GM23338 (cell line): Measurements from ENCODE around the gene KIF22. TPM values are rescaled to one million over a fixed set of nuclear protein-coding genes. Genes with fewer than 3 reads are reported as not detected.

Experiments
- ATAC-seq: fragments of 200-7000 bp; cut with Tn5 transposase; 3 replicates; pipeline ENCODE4 v1.9.1; 2020
- DNase-seq: peaks from one replicate; pipeline ENCODE4 v3.0.0-alpha.2; 2015; ENCODE audit warnings: low spot score
- H2AFZ ChIP-seq: fragments of 200-600 bp; sonication (generic); 2 replicates; pipeline ENCODE4 v1.8.0; 2016; ENCODE audit warnings: antibody characterized with exemption, mild to moderate bottlenecking, moderate library complexity
- H3F3A ChIP-seq: fragments of 200-600 bp; sonication (generic); replicated peaks from 2 replicates; pipeline ENCODE4 v1.8.0; 2017; ENCODE audit warnings: antibody characterized with exemption, mixed run types, low read depth
- H3K27ac ChIP-seq: fragments of 200-600 bp; sonication (generic); 2 replicates; pipeline ENCODE4 v1.6.1; 2016; ENCODE audit warnings: low read depth
- H3K27me3 ChIP-seq: fragments of 200-600 bp; sonication (generic); 2 replicates; pipeline ENCODE4 v1.8.0; 2016; ENCODE audit warnings: mild to moderate bottlenecking, mixed run types, moderate library complexity; ENCODE audit not compliant: insufficient read depth
- H3K36me3 ChIP-seq: fragments of 200-600 bp; sonication (generic); 2 replicates; pipeline ENCODE4 v1.8.0; 2016; ENCODE audit warnings: mild to moderate bottlenecking; ENCODE audit not compliant: insufficient read depth
- H3K4me1 ChIP-seq: fragments of 200-600 bp; sonication (generic); 2 replicates; pipeline ENCODE4 v1.8.0; 2016; ENCODE audit warnings: mild to moderate bottlenecking, moderate library complexity; ENCODE audit not compliant: insufficient read depth
- H3K4me2 ChIP-seq: fragments of 200-600 bp; sonication (generic); 2 replicates; pipeline ENCODE4 v1.7.1; 2017; ENCODE audit warnings: mixed run types
- H3K4me3 ChIP-seq: fragments of 200-600 bp; sonication (generic); 2 replicates; pipeline ENCODE4 v1.6.1; 2016; ENCODE audit warnings: mixed run types
- H3K79me2 ChIP-seq: fragments of 200-600 bp; sonication (generic); replicated peaks from 2 replicates; pipeline ENCODE4 v1.8.0; 2017; ENCODE audit warnings: mild to moderate bottlenecking; ENCODE audit not compliant: insufficient read depth
- H3K9me2 ChIP-seq: fragments of 200-600 bp; sonication (generic); 2 replicates; pipeline ENCODE4 v1.8.0; 2017; ENCODE audit not compliant: insufficient read depth
- H4K20me1 ChIP-seq: fragments of 200-600 bp; sonication (generic); replicated peaks from 2 replicates; pipeline ENCODE4 v1.8.0; 2017; ENCODE audit warnings: mild to moderate bottlenecking; ENCODE audit not compliant: insufficient read depth
- H3K27ac Mint-ChIP-seq: 2 replicates; pipeline ENCODE4 v1.8.0; 2020; ENCODE audit warnings: inconsistent platforms, mild to moderate bottlenecking, moderate library complexity, mixed read lengths
- H3K27me3 Mint-ChIP-seq: 3 replicates; pipeline ENCODE4 v1.8.0; 2022; ENCODE audit warnings: low read depth, mild to moderate bottlenecking, moderate library complexity, mixed read lengths, inconsistent platforms; ENCODE audit not compliant: insufficient read depth, poor library complexity
- H3K36me3 Mint-ChIP-seq: 3 replicates; pipeline ENCODE4 v1.8.0; 2021; ENCODE audit warnings: low read depth, mild to moderate bottlenecking, inconsistent platforms, moderate library complexity, mixed read lengths
- H3K4me1 Mint-ChIP-seq: 3 replicates; pipeline ENCODE4 v1.8.0; 2020; ENCODE audit warnings: mild to moderate bottlenecking, inconsistent platforms, mixed read lengths
- H3K4me3 Mint-ChIP-seq: 3 replicates; pipeline ENCODE4 v1.8.0; 2021; ENCODE audit warnings: moderate library complexity, mild to moderate bottlenecking, inconsistent platforms, mixed read lengths
- H3K9me3 Mint-ChIP-seq: 3 replicates; pipeline ENCODE4 v1.8.0; 2020; ENCODE audit warnings: moderate library complexity, mild to moderate bottlenecking, inconsistent platforms, mixed read lengths
- ETS1 ChIP-seq: IDR thresholded peaks from 2 replicates; pipeline ENCODE4 v1.6.1; 2016; ENCODE audit warnings: antibody characterized with exemption
- EZH2phosphoT487 ChIP-seq: fragments of 200-600 bp; sonication (generic); IDR thresholded peaks from one replicate; pipeline ENCODE4 v1.8.1; 2018; ENCODE audit warnings: antibody characterized with exemption; ENCODE audit not compliant: unreplicated experiment
- POLR2AphosphoS5 ChIP-seq: IDR thresholded peaks from 2 replicates; pipeline ENCODE4 v1.6.1; 2016; ENCODE audit warnings: antibody characterized with exemption, low read depth
- ZNF114 ChIP-seq: fragments of 250-450 bp; sonication (Bioruptor Pico); IDR thresholded peaks from 2 replicates; pipeline ENCODE4 v1.5.0; 2020; ENCODE audit warnings: mild to moderate bottlenecking, moderate library complexity
- polyA plus RNA-seq: library from polyadenylated mRNA; unstranded; fragments of >200 nt; fragmentation: Nextera tagmentation; extraction: Ambion mirVana; gene quantifications from 2 replicates; pipeline ENCODE4 v1.2.1, GENCODE V29; 2016
- total RNA-seq: library from RNA; depleted of rRNA; stranded (reverse); fragments of >200 nt; shearing (Covaris generic); gene quantifications from 2 replicates; pipeline ENCODE4 v1.2.3, GENCODE V29; 2014
- TF ChIP-seq, protein P1 (sequence below), 2 experiments: fragments of 200-600 bp in 1 of 2; sonication (generic) in 1 of 2; conservative IDR thresholded peaks; 2 replicates each; pipeline versions ENCODE4 v1.5.1 to v1.6.1; 2016 to 2017; ENCODE audit warnings: antibody characterized with exemption in 2 of 2, low read depth in 2 of 2, mild to moderate bottlenecking in 2 of 2, moderate library complexity in 1 of 2
- TF ChIP-seq, protein P2 (sequence below): fragments of 250-450 bp; sonication (Bioruptor Pico); IDR thresholded peaks from 2 replicates; pipeline ENCODE4 v1.5.0; 2020; ENCODE audit warnings: mild to moderate bottlenecking, moderate library complexity

The KIF22 gene
- total and polyA plus RNA-seq, 2 experiments from 2014 or later: 110 to 192 TPM

DNA sequence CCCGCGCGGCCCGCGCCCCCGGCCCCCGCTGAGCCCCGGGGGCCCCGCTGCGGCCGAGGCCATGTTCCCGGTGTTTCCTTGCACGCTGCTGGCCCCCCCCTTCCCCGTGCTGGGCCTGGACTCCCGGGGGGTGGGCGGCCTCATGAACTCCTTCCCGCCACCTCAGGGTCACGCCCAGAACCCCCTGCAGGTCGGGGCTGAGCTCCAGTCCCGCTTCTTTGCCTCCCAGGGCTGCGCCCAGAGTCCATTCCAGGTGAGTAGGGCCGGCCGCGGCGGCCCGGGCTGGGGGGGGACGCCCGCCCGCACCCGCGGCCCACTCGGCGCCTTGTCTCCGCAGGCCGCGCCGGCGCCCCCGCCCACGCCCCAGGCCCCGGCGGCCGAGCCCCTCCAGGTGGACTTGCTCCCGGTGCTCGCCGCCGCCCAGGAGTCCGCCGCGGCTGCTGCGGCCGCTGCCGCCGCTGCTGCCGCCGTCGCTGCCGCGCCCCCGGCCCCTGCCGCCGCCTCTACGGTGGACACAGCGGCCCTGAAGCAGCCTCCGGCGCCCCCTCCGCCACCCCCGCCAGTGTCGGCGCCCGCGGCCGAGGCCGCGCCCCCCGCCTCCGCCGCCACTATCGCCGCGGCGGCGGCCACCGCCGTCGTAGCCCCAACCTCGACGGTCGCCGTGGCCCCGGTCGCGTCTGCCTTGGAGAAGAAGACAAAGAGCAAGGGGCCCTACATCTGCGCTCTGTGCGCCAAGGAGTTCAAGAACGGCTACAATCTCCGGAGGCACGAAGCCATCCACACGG is 16.3 kb downstream of the KIF22 start:
- Mint-ChIP-seq H3K4me1 (peaks cover 55% of the 10 kb centered on the region), H3K27me3 (peaks cover 43% of the 10 kb centered on the region)
- no peak overlapping the region for H2AFZ ChIP-seq

DNA sequence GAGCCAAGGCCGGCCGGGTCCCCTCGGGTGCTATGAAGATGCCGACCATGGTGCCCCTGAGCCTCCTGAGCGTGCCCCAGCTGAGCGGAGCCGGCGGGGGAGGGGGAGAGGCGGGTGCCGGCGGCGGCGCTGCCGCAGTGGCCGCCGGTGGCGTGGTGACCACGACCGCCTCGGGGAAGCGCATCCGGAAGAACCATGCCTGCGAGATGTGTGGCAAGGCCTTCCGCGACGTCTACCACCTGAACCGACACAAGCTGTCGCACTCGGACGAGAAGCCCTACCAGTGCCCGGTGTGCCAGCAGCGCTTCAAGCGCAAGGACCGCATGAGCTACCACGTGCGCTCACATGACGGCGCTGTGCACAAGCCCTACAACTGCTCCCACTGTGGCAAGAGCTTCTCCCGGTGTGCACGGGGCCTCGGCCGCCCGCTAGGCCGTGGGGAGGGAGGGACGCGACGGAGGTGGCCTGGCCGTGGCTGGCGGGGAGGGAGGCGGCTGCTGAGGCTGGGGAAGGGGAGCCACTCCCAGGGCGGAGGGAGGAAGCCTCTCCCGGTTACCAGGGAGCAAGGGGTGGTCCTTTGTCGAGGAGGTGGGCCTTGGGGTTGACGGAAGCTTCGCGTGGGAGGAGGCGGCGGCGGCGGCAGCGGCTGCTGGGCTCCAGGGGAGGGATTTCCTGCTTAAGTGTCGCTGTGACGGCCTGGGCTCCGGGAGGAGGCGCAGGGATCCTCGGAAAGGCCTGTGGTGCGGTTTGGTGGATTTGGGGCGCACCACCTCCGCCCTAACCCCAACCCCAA is 17.1 kb downstream of the KIF22 start:
- peak overlapping the region; percentile 69; the same call in 1 of the 2 replicates for H3K27ac ChIP-seq
- Mint-ChIP-seq H3K27ac (peak overlapping the region; percentile 88), H3K9me3 (peaks cover 3% of the 10 kb centered on the region), H3K27me3 (peaks cover 41% of the 10 kb centered on the region), H3K4me1 (peaks cover 51% of the 10 kb centered on the region), H3K36me3 (peaks cover 53% of the 10 kb centered on the region), H3K4me3 (peak overlapping the region; percentile 86)
- peaks cover 55% of the 10 kb centered on the region for H3F3A ChIP-seq
- DNase-seq: peak; percentile 82
- H3K27me3 ChIP-seq: no peaks in the 10 kb centered on the region
- H3K4me3 ChIP-seq: peak overlapping the region; percentile 87
- no peak overlapping the region for H2AFZ ChIP-seq
- no peaks in the 10 kb centered on the region for H3K9me2 ChIP-seq
- H4K20me1 ChIP-seq: peaks cover 14% of the 10 kb centered on the region; the same call in 1 of the 2 replicates
- H3K4me2 ChIP-seq: peak overlapping the region; percentile 97
- H3K36me3 ChIP-seq: peaks cover 12% of the 10 kb centered on the region; the same call in 1 of the 2 replicates
- H3K4me1 ChIP-seq: peaks cover 51% of the 10 kb centered on the region
- peaks cover 21% of the 10 kb centered on the region for H3K79me2 ChIP-seq
- peak; percentile 1; the same call in 2 of the 3 replicates for ATAC-seq
- TF ChIP-seq, protein P1, sequence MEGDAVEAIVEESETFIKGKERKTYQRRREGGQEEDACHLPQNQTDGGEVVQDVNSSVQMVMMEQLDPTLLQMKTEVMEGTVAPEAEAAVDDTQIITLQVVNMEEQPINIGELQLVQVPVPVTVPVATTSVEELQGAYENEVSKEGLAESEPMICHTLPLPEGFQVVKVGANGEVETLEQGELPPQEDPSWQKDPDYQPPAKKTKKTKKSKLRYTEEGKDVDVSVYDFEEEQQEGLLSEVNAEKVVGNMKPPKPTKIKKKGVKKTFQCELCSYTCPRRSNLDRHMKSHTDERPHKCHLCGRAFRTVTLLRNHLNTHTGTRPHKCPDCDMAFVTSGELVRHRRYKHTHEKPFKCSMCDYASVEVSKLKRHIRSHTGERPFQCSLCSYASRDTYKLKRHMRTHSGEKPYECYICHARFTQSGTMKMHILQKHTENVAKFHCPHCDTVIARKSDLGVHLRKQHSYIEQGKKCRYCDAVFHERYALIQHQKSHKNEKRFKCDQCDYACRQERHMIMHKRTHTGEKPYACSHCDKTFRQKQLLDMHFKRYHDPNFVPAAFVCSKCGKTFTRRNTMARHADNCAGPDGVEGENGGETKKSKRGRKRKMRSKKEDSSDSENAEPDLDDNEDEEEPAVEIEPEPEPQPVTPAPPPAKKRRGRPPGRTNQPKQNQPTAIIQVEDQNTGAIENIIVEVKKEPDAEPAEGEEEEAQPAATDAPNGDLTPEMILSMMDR (conservative IDR thresholded peaks at IDR 0.05; ENCODE audit: low read depth in 2 of 2): peak; percentile 37 to 52; a peak in 2 of 4 replicates
- TF ChIP-seq EZH2phosphoT487: no peak
- TF ChIP-seq, protein P2, sequence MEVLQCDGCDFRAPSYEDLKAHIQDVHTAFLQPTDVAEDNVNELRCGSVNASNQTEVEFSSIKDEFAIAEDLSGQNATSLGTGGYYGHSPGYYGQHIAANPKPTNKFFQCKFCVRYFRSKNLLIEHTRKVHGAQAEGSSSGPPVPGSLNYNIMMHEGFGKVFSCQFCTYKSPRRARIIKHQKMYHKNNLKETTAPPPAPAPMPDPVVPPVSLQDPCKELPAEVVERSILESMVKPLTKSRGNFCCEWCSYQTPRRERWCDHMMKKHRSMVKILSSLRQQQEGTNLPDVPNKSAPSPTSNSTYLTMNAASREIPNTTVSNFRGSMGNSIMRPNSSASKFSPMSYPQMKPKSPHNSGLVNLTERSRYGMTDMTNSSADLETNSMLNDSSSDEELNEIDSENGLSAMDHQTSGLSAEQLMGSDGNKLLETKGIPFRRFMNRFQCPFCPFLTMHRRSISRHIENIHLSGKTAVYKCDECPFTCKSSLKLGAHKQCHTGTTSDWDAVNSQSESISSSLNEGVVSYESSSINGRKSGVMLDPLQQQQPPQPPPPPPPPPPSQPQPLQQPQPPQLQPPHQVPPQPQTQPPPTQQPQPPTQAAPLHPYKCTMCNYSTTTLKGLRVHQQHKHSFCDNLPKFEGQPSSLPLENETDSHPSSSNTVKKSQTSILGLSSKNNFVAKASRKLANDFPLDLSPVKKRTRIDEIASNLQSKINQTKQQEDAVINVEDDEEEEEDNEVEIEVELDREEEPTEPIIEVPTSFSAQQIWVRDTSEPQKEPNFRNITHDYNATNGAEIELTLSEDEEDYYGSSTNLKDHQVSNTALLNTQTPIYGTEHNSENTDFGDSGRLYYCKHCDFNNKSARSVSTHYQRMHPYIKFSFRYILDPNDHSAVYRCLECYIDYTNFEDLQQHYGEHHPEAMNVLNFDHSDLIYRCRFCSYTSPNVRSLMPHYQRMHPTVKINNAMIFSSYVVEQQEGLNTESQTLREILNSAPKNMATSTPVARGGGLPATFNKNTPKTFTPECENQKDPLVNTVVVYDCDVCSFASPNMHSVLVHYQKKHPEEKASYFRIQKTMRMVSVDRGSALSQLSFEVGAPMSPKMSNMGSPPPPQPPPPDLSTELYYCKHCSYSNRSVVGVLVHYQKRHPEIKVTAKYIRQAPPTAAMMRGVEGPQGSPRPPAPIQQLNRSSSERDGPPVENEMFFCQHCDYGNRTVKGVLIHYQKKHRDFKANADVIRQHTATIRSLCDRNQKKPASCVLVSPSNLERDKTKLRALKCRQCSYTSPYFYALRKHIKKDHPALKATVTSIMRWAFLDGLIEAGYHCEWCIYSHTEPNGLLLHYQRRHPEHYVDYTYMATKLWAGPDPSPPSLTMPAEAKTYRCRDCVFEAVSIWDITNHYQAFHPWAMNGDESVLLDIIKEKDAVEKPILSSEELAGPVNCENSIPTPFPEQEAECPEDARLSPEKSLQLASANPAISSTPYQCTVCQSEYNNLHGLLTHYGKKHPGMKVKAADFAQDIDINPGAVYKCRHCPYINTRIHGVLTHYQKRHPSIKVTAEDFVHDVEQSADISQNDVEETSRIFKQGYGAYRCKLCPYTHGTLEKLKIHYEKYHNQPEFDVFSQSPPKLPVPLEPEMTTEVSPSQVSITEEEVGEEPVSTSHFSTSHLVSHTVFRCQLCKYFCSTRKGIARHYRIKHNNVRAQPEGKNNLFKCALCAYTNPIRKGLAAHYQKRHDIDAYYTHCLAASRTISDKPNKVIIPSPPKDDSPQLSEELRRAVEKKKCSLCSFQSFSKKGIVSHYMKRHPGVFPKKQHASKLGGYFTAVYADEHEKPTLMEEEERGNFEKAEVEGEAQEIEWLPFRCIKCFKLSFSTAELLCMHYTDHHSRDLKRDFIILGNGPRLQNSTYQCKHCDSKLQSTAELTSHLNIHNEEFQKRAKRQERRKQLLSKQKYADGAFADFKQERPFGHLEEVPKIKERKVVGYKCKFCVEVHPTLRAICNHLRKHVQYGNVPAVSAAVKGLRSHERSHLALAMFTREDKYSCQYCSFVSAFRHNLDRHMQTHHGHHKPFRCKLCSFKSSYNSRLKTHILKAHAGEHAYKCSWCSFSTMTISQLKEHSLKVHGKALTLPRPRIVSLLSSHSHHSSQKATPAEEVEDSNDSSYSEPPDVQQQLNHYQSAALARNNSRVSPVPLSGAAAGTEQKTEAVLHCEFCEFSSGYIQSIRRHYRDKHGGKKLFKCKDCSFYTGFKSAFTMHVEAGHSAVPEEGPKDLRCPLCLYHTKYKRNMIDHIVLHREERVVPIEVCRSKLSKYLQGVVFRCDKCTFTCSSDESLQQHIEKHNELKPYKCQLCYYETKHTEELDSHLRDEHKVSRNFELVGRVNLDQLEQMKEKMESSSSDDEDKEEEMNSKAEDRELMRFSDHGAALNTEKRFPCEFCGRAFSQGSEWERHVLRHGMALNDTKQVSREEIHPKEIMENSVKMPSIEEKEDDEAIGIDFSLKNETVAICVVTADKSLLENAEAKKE (CRISPR knock-in tag): no peak
- peak; percentile 85 for TF ChIP-seq POLR2AphosphoS5
- no peak for TF ChIP-seq ZNF114 (CRISPR knock-in tag)

More for the DNA sequence above, 16.3 kb downstream of the KIF22 start:
- Histone ChIP-seq H3K4me2 (peak overlapping the region; percentile 97), H3K36me3 (peaks cover 17% of the 10 kb centered on the region; the same call in 1 of the 2 replicates), H3K27me3 (no peaks in the 10 kb centered on the region), H3K4me3 (peak overlapping the region; percentile 87), H3K79me2 (peaks cover 21% of the 10 kb centered on the region), H3K9me2 (no peaks in the 10 kb centered on the region), H3K27ac (peak overlapping the region; percentile 69; the same call in 1 of the 2 replicates), H3K4me1 (peaks cover 52% of the 10 kb centered on the region), H3F3A (peaks cover 57% of the 10 kb centered on the region), H4K20me1 (peaks cover 19% of the 10 kb centered on the region; the same call in 1 of the 2 replicates)
- peaks cover 3% of the 10 kb centered on the region for H3K9me3 Mint-ChIP-seq
- no peak overlapping the region for H3K27ac Mint-ChIP-seq
- peaks cover 58% of the 10 kb centered on the region for H3K36me3 Mint-ChIP-seq
- DNase-seq: peak; percentile 76
- TF ChIP-seq POLR2AphosphoS5 (peak; percentile 53), ETS1 (no peak)
- H3K4me3 Mint-ChIP-seq: peak overlapping the region; percentile 86
- no peak for ATAC-seq
